IPS DF 6.9 (cell line): Measurements from ENCODE around the gene OSM.

Source experiments
- DNase-seq: peaks from one replicate; pipeline ENCODE4 v3.0.0-alpha.2; 2013; ENCODE audit warnings: low read depth, low spot score
- H3K27ac ChIP-seq: one replicate; pipeline ENCODE4 v1.5.1; 2013; ENCODE audit warnings: low read length, control low read depth
- H3K27me3 ChIP-seq: 2 replicates; pipeline ENCODE4 v1.6.1; 2013; ENCODE audit warnings: mild to moderate bottlenecking, low read length; ENCODE audit not compliant: control insufficient read depth, insufficient read depth
- H3K36me3 ChIP-seq: 2 replicates; pipeline ENCODE4 v1.6.1; 2013; ENCODE audit warnings: low read length; ENCODE audit not compliant: control insufficient read depth, insufficient read depth
- H3K4me1 ChIP-seq: 2 replicates; pipeline ENCODE4 v1.6.1; 2013; ENCODE audit warnings: low read length; ENCODE audit not compliant: control insufficient read depth, insufficient read depth
- H3K4me3 ChIP-seq: 2 replicates; pipeline ENCODE4 v1.5.1; 2013; ENCODE audit warnings: mild to moderate bottlenecking, low read length
- H3K9me3 ChIP-seq: 2 replicates; pipeline ENCODE4 v1.6.1; 2013; ENCODE audit warnings: low read length, inconsistent platforms; ENCODE audit not compliant: control insufficient read depth, insufficient read depth
- WGBS: extraction: QIAGEN DNeasy Blood & Tissue Kit; methylation state at CpG from one replicate; pipeline ENCODE4 v1.1.7; 2013; ENCODE audit warnings: mixed read lengths, missing lambda C conversion rate; ENCODE audit not compliant: insufficient read length, insufficient coverage; 5-methylcytosine and 5-hydroxymethylcytosine counted together

The OSM gene

DNA sequence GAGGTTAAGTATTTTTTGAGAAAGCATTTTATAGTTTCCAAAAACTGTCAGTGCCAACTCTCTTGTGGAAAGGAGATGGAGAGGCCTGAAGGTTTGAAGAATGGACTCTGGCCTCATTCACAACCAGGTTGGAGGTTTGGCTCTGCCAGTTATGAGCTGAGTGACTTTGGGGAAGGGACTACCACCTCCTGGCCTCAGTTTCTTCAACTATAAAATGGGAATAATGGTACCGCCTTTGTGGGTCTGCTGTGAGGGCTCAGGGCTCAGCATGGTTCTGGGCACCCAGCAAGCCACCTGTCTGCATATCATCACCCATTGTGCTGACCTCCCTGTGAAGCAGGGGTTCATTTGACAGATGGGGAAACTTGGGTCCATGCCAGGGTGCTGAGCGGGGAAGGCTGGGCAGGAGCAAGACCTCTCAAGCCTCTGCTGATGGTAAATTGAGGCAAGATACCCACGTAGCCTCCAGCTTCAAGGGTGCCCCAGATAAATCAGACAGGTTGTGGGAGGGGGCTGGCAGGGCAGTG lies 16.5 kb downstream of the OSM start:
- no peaks in the 10 kb centered on the region; the same call in 1 of the 2 replicates for H3K36me3 ChIP-seq
- no peaks in the 10 kb centered on the region for H3K9me3 ChIP-seq
- H3K27me3 ChIP-seq, result no peaks in the 10 kb centered on the region
- no peak for DNase-seq
- peaks cover 5% of the 10 kb centered on the region for H3K4me1 ChIP-seq
- no peak overlapping the region for H3K27ac ChIP-seq
- WGBS, result no CpG with 5 or more reads among the region's 3 CpGs
- no peak overlapping the region for H3K4me3 ChIP-seq

DNA sequence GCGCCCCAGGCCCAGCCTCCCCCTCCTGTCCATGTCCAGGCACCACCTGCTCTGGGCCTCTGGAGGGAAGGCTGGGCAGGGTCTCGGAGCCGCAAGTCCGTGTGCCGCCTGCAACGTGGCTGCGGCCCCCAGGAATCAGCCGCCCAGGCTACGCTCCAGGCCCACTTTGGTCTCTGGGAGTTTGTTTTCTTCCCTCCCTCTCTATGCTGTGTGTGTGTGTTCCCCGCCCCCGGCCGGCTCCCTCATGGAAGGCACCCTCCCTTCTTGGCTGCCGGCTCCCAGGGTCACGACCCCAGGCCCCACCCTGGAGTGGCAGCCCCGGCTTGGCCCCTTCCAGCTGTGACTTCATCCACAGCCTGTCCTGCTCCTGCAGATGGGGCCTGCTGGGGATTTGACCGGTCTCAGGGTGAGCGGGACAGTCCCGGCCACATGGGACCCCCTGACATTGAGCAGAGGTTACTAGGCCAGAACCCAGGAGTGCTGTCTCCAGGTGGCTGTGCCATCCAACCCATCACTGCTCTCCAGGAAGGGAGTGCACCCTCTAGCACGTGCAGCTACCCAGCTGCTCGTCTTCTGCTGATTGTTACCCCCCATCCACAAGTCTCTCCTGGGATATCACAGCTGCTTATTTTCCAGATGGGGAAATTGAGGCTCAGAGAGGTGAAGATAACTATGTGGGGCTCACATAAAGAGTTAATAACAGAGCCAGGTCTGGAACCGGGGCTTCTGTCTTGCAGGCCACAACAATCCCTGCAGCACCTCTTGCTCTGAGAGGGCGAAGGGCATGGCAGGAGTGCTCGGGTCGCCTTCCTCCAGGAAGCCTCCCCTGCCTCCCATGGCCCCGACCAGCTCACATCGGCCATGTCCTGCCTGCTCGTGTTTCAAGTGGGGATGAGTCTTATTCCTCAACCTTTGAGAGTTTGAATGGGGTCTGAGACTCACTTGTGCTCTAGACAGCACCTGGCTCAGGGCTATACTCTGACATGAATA lies 17.3 kb downstream of the OSM start:
- no peaks in the 10 kb centered on the region for H3K9me3 ChIP-seq
- H3K36me3 ChIP-seq, result no peaks in the 10 kb centered on the region; the same call in 1 of the 2 replicates
- WGBS, result no CpG with 5 or more reads among the region's 27 CpGs
- H3K27me3 ChIP-seq, result no peaks in the 10 kb centered on the region
- no peak overlapping the region for H3K27ac ChIP-seq
- H3K4me3 ChIP-seq, result no peak overlapping the region
- peaks cover 5% of the 10 kb centered on the region for H3K4me1 ChIP-seq
- no peak for DNase-seq

DNA sequence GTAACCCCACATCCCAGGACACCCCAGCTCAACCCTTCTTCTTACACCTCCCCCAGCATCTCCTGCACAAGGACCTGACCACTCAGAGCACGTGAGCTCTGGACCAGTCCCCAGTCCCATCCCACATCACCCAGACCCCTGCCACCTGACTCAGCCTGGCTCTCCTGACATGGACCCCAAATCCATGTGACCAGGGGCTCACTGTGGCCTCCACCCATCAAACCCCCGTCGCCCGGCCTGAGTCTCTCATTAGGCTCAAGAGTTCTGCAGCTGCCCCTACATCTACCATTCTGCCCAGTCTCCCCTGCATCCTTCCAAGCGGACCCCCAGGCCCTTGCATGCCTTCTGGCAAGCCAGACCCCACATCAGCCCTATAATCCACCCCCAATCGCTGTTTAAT lies 18.2 kb downstream of the OSM start:
- no peak for DNase-seq
- Histone ChIP-seq H3K4me3 (no peak overlapping the region), H3K4me1 (peaks cover 5% of the 10 kb centered on the region), H3K36me3 (peaks cover 2% of the 10 kb centered on the region; the same call in 1 of the 2 replicates), H3K27me3 (no peaks in the 10 kb centered on the region), H3K27ac (no peak overlapping the region), H3K9me3 (no peaks in the 10 kb centered on the region)
- WGBS, result no CpG with 5 or more reads among the region's 6 CpGs

DNA sequence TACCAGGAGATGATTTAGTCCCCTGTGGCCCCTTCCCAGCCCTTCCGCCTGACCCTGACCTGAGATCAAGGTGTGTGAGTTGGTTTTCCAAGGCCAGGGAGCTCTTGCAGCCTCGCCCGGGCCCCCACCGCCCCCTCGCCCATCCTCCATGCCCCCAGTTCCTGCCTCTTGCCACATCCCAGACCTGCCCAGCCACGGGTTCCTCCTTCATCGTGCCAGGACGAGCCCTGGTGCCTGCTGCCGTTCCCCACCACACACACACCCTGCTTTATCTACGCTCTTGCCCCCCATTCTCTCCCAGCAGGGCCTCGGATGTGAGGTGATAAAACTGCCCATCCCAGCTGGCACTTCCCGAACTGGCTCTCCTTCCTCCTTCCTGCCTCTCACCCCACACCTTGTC lies 18.7 kb downstream of the OSM start:
- DNase-seq, result no peak
- no peak overlapping the region for H3K4me3 ChIP-seq
- H3K27me3 ChIP-seq, result no peaks in the 10 kb centered on the region
- H3K9me3 ChIP-seq, result no peaks in the 10 kb centered on the region
- peaks cover 5% of the 10 kb centered on the region for H3K4me1 ChIP-seq
- H3K27ac ChIP-seq, result no peak overlapping the region
- peaks cover 3% of the 10 kb centered on the region; the same call in 1 of the 2 replicates for H3K36me3 ChIP-seq
- WGBS, result no CpG with 5 or more reads among the region's 12 CpGs

DNA sequence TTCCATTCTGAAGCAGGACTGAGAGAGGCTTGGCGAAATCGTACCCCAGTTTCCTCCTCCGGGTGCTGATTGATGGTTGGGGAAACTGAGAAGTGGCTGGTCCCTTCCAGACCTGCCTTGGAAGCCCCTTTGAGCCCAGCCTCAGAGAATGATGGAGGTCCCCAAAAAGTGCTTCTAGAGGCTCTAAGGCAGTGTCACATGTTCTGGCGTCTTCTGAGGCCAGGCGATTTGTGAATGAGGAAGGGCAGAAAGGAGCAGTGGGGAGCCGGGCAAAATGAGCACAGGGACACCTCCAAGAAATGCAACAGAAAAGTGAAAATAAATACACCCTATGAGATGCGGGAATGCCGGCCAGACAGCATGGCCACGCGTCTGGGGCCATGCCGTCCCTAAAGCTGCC lies 19.1 kb downstream of the OSM start:
- DNase-seq, result no peak
- Histone ChIP-seq H3K27me3 (no peaks in the 10 kb centered on the region), H3K36me3 (peaks cover 3% of the 10 kb centered on the region; the same call in 1 of the 2 replicates), H3K27ac (no peak overlapping the region), H3K4me1 (peaks cover 2% of the 10 kb centered on the region; the same call in 1 of the 2 replicates), H3K9me3 (no peaks in the 10 kb centered on the region), H3K4me3 (no peak overlapping the region)
- WGBS, result no CpG with 5 or more reads among the region's 11 CpGs

DNA sequence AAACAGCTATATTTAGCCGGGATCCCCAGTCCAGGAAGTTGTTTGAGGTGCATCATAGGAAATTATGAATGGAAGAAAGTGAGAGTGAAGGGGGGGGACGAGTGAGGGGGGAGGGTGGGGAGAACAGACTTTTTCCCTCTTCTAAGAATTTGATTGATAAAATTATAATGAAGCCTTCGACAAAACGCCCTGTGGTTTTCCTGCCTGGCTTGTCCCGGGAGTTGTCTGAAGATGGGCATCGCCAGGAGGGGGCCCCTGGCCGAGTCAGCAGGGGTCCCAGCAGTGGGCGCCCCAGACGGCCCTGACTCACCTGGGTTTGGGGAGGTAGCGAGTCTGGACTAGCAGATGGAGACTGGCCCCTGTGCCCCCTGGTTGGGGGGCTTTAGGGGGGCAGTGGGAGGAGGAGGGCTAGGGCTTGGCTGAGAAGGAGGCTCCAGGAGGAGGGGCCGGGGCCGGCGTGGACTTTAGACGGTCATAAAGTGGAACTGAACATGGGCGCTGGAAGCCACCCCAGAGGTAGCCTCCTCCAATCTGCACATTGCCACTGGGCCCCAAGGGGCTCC lies 19.8 kb downstream of the OSM start:
- H3K9me3 ChIP-seq, result no peaks in the 10 kb centered on the region
- peaks cover 2% of the 10 kb centered on the region; the same call in 1 of the 2 replicates for H3K4me1 ChIP-seq
- DNase-seq, result no peak
- no peak overlapping the region for H3K27ac ChIP-seq
- peak overlapping the region; percentile 64; the same call in 1 of the 2 replicates for H3K4me3 ChIP-seq
- WGBS, result no CpG with 5 or more reads among the region's 15 CpGs
- H3K27me3 ChIP-seq, result no peaks in the 10 kb centered on the region
- H3K36me3 ChIP-seq, result peaks cover 3% of the 10 kb centered on the region; the same call in 1 of the 2 replicates

DNA sequence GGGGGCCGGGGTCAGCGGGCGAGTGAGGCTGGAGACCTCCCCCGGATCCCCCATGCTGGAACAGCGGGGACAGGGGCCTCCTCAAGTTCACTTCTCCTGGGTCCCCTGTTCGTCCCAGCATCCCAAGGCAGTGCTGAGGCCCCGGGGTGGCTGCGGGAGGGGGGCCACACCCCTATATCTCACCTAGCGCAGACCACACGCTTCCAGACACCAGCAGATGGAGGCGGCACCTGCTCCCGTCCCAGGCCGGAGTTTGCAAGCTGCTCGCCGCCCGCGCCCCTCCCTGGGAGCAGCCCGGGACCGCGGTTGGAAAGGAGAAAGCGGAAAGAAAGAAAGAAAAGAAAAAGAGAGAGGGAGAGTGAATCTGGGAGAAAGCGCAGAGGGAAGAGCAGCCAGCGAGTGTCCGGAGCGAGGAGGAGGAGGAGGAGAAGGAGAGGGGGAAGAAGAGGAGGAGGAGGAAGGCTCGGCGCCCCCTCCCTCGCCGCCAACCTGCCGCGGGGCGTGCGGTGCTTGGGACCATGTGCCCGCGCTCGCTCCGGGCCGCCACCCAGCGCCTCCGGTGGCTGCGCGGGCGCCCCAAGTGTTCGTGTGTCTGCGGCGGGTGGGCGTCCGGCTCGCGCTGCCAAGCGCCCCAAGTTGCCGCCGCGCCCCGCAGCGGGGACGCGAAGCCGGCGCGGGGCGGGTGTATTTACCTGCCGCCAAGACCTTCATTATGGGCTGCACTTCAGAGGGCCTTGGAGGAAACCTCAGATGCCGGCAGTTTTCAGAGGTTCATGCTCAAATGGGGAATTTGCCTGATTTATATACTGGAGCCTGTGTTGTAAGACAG lies 20.5 kb downstream of the OSM start, which contains the start of gene LIF:
LIF (minus strand) TSS at position 775 of the 829 bp plus-strand sequence; CDS start at position 711, 64 bp downstream.
- no peaks in the 10 kb centered on the region for H3K9me3 ChIP-seq
- H3K36me3 ChIP-seq, result peaks cover 3% of the 10 kb centered on the region; the same call in 1 of the 2 replicates
- WGBS, result no CpG with 5 or more reads among the region's 64 CpGs
- peaks cover 2% of the 10 kb centered on the region; the same call in 1 of the 2 replicates for H3K4me1 ChIP-seq
- no peak for DNase-seq
- peak within 1 kb of the TSS; percentile 64; the same call in 1 of the 2 replicates for H3K4me3 ChIP-seq
- H3K27ac ChIP-seq, result no peak within 1 kb of the TSS
- H3K27me3 ChIP-seq, result no peaks in the 10 kb centered on the region

DNA sequence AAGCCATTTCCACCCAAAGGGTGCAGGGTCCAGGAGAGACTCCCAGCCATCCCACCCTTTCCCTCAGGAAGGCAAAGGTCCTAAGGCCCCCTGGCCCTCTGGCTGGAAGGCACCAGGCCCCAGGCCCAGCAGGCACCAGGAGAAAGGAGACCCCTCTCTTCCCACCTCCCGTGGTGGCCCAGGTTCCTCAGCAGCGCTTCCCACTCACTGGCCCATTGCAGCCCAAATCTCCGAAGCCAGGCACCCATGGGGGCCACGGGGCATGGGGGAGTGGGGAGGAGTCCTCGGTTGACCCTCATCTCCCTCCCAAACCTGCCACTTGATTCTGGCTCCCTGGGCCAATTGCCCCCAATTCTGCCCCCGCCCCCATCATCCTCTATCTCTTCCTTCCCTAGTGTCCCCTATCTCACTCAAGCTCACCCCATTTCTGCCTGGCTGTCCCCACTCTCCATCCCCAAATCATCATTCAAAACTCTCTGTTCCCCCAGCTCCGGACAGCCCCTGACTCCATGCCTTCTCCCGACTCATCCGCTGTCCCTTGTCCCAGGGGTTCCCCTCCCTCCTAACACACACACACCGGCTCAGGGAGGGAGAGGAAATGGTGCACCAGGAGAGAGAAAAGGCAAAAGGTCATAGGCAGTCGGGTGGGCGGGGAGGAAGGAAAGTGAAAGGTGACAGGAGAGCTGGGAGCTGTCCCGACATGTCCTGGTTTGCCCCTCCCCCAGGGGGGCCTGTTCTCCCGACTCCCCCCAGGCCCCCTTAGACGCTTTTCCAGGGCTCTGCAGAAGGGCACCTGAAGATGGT lies 21.3 kb downstream of the OSM start:
- Histone ChIP-seq H3K9me3 (no peaks in the 10 kb centered on the region), H3K27me3 (no peaks in the 10 kb centered on the region), H3K27ac (no peak overlapping the region), H3K36me3 (peaks cover 3% of the 10 kb centered on the region; the same call in 1 of the 2 replicates), H3K4me1 (peaks cover 2% of the 10 kb centered on the region; the same call in 1 of the 2 replicates), H3K4me3 (peak overlapping the region; percentile 64; the same call in 1 of the 2 replicates)
- no CpG with 5 or more reads among the region's 15 CpGs for WGBS
- DNase-seq, result no peak

DNA sequence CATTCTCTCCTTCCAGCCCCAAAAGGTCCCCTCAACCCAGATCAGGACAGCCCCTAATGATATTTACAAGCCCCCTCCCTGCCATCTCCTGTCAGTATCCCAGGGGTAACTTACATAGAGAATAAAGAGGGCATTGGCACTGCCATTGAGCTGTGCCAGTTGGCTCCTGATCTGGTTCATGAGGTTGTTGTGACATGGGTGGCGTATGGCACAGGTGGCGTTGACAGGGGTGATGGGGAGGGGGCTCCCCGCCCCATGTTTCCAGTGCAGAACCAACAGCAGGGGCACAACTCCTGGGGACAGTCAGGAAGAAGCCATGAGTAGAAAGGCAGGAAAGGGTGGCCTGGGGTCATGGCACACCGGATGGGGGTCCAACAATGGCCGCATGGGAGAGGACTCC lies 22.0 kb downstream of the OSM start:
- no peaks in the 10 kb centered on the region for H3K27me3 ChIP-seq
- no peaks in the 10 kb centered on the region for H3K9me3 ChIP-seq
- peaks cover 2% of the 10 kb centered on the region; the same call in 1 of the 2 replicates for H3K4me1 ChIP-seq
- H3K27ac ChIP-seq, result no peak overlapping the region
- no peak for DNase-seq
- WGBS, result no CpG with 5 or more reads among the region's 5 CpGs
- H3K36me3 ChIP-seq, result peaks cover 3% of the 10 kb centered on the region; the same call in 1 of the 2 replicates
- H3K4me3 ChIP-seq, result no peak overlapping the region
